Medulla oblongata (tissue), 1 donor: Measurements from ENCODE around the gene NOX5.

ENCODE experiments used
- DNase-seq: peaks from one replicate; pipeline ENCODE4 v3.0.0-alpha.2; 2015; ENCODE audit errors: extremely low spot score

NOX5 gene

GRCh38 chr15:69018951-69019350 lies 4.5 kb downstream of the NOX5 start:
- DNase-seq, result no peak

GRCh38 chr15:69021895-69022294 lies 7.4 kb downstream of the NOX5 start:
- no peak for DNase-seq

- no peak for DNase-seq
These were observed 10.8 kb downstream of the NOX5 start for GRCh38 chr15:69025320-69025719.

- DNase-seq, result no peak
These were observed 11.9 kb downstream of the NOX5 start for GRCh38 chr15:69026355-69026754.

- no peak for DNase-seq
These were observed 13.6 kb downstream of the NOX5 start for GRCh38 chr15:69027976-69028518.

GRCh38 chr15:69031013-69032001 lies 16.8 kb downstream of the NOX5 start:
- peak; percentile 16 for DNase-seq

- DNase-seq, result no peak
These were observed 17.5 kb downstream of the NOX5 start for GRCh38 chr15:69032031-69032430.

GRCh38 chr15:69032703-69033373 lies 18.3 kb downstream of the NOX5 start:
- no peak for DNase-seq

- no peak for DNase-seq
These were observed 19.9 kb downstream of the NOX5 start for GRCh38 chr15:69034352-69034751.

- no peak for DNase-seq
These were observed 20.9 kb downstream of the NOX5 start for GRCh38 chr15:69035205-69035917.

GRCh38 chr15:69035918-69036258 lies 21.4 kb downstream of the NOX5 start:
- no peak for DNase-seq

GRCh38 chr15:69036826-69037225 lies 22.3 kb downstream of the NOX5 start:
- DNase-seq, result no peak

- DNase-seq, result no peak
These were observed 23.0 kb downstream of the NOX5 start for GRCh38 chr15:69037482-69037881.

GRCh38 chr15:69037977-69038376 lies 23.5 kb downstream of the NOX5 start:
- DNase-seq, result no peak

- DNase-seq, result no peak
These were observed 24.0 kb downstream of the NOX5 start for GRCh38 chr15:69038508-69038907.

- DNase-seq, result no peak
These were observed 25.2 kb downstream of the NOX5 start for GRCh38 chr15:69039516-69040225.

- no peak for DNase-seq
These were observed 28.0 kb downstream of the NOX5 start for GRCh38 chr15:69042531-69042930.

GRCh38 chr15:69045802-69046201 lies 31.3 kb downstream of the NOX5 start:
- DNase-seq, result no peak

GRCh38 chr15:69046781-69047180 lies 32.3 kb downstream of the NOX5 start:
- DNase-seq, result no peak

- DNase-seq, result no peak
These were observed 35.5 kb downstream of the NOX5 start for GRCh38 chr15:69049976-69050375.

- DNase-seq, result no peak
These were observed 40.8 kb downstream of the NOX5 start for GRCh38 chr15:69055251-69055650.
